H1 (cell line): ENCODE data around the gene VWA3B. TPM values are rescaled to one million over a fixed set of nuclear protein-coding genes. Genes with fewer than 3 reads are reported as not detected.

ENCODE experiments used
- SUZ12 ChIP-seq: fragments of 200-600 bp; sonication (generic); IDR thresholded peaks from 2 replicates; pipeline ENCODE4 v1.6.1; 2012; ENCODE audit warnings: mild to moderate bottlenecking, inconsistent platforms, low read length, moderate library complexity, mixed read lengths
- polyA plus RNA-seq, 7 experiments: library from polyadenylated mRNA; depleted of rRNA in 3 of 7; stranded (reverse) in 5 of 7; unstranded in 2 of 7; fragments of >200 nt in 5 of 7; fragments of 200-250 nt in 2 of 7; gene quantifications; 1 replicate in 5 of 7; 2 replicates in 1 of 7; 4 replicates in 1 of 7; pipeline versions ENCODE4 v1.2.1 to v1.2.3, GENCODE V29; 2011 to 2013; ENCODE audit warnings: missing spikeins in 2 of 7, mixed read lengths in 2 of 7
- total RNA-seq: library from RNA; stranded (reverse); fragmentation: NEBNext Ultra II Directional; extraction: Animal tissue kit (Norgen Biotek cat#: 25700); gene quantifications from 2 replicates; pipeline ENCODE4 v1.2.1, GENCODE V29; 2021

Gene VWA3B
- total and polyA plus RNA-seq, 2 of the 8 experiments (the other 6 are each of a cell fraction or from before 2014, with no cell fraction given), result not detected

- TF ChIP-seq SUZ12, result no peak
Observed at GRCh38 chr2:98180456-98180855, 93.5 kb downstream of the VWA3B start (continued).
